Activated gamma-delta T cell (primary cell): ENCODE results near the gene ALKBH3.

ENCODE experiments used
- DNase-seq: peaks from one replicate; lab custom pipeline; 2025; lab: John Stamatoyannopoulos, UW

ALKBH3 gene

GRCh38 chr11:43894546-43894945, 13.9 kb downstream of the ALKBH3 start:
- no peak for DNase-seq

- DNase-seq: no peak
Measured at GRCh38 chr11:43895601-43896000, 15.0 kb downstream of the ALKBH3 start.

DNA sequence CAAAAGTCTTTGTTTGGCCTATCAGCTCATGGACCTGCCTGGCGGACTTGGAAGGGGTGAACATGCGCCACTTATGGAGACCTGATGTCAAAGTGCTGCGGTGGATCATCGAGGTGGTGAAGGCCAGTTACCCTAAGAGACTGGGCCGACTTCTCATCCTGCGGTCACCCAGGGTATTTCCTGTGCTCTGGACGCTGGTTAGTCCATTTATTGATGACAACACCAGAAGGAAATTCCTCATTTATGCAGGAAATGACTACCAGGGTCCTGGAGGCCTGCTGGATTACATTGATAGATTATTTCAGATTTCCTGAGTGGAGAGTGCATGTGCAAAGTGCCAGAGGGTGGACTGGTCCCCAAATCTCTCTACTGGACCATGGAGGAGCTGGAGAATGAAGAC, 17.9 kb downstream of the ALKBH3 start:
- no peak for DNase-seq

GRCh38 chr11:43899094-43899493, 18.5 kb downstream of the ALKBH3 start:
- DNase-seq: no peak

GRCh38 chr11:43901551-43901950, 20.9 kb downstream of the ALKBH3 start:
- no peak for DNase-seq

DNA sequence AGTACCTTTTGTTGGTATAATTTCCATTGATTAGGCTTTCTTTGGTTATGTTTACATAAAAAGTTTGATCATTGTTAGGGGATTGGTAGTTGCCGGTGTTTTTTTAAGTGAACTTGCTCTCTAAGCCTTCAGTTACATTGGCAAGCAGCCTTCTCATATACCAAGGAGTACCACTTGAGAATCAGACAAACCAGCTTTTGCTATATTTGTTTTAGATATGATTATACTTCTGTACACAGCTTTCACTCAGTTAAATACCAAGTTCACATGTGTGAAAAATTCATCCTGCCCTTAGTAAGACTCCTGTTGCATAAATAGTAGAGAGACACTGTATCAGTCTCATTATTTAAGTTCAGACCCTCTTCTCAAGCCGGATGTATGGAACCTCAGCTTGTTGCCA, 22.4 kb downstream of the ALKBH3 start:
- no peak for DNase-seq

- DNase-seq: no peak
Measured at GRCh38 chr11:43903969-43904368, 23.3 kb downstream of the ALKBH3 start.

DNA sequence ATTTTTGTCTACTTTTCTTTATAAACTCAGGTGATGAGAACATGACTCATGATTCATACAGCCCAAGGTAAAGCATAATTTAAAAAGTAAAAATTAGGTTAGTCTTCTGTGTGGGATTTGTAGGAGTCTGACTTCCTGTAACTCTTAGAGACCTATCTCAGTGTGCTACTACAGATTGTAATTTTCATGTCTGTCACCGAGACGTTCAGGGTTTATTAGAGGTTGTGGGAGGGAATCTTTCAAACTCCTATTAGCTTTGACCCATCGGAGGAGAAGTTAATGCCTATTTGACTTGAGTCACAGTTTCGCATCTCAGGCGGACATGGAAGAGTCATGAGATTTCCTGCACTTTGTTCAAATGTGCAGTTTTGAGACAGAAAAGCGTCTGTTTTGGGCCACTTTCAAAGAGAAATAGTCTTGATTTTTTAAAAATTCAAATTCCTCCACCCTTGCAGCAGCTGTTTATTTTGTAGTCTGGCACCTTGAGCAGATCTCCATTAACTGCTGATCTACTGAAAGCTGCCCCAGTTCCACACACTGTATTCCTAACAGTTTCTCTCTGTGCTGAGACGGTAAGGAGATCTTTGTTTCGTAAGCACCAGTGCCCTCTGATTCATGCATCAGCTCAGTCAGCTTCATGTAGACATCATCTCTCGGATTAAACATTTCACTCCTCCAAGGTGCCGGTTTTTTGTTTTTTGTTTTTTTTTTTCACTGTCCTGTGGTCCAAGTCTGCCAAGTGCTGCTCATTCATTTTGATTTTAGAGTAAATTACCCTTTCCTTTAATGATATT, 24.3 kb downstream of the ALKBH3 start:
- DNase-seq: no peak

DNA sequence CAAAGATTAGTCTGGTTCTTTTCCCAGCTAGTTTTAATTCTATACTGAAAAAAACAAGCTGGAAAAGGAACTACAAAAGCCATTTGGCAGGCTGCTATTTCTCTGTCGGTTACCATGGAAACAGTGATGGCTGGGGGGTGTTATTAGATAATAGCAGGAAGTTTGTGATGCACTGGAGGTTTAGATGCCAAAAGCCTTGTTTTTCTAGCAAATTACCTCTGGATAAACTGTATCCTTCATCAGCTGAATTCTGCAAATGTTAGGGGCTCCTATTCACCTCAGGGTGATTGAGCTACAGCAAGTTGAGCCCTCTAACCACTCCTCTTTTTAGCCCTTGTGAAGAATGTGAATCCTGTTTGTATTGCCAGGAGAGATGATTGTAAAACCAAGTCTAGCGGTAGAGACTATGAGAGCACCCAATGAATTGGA, 25.2 kb downstream of the ALKBH3 start:
- no peak for DNase-seq

DNA sequence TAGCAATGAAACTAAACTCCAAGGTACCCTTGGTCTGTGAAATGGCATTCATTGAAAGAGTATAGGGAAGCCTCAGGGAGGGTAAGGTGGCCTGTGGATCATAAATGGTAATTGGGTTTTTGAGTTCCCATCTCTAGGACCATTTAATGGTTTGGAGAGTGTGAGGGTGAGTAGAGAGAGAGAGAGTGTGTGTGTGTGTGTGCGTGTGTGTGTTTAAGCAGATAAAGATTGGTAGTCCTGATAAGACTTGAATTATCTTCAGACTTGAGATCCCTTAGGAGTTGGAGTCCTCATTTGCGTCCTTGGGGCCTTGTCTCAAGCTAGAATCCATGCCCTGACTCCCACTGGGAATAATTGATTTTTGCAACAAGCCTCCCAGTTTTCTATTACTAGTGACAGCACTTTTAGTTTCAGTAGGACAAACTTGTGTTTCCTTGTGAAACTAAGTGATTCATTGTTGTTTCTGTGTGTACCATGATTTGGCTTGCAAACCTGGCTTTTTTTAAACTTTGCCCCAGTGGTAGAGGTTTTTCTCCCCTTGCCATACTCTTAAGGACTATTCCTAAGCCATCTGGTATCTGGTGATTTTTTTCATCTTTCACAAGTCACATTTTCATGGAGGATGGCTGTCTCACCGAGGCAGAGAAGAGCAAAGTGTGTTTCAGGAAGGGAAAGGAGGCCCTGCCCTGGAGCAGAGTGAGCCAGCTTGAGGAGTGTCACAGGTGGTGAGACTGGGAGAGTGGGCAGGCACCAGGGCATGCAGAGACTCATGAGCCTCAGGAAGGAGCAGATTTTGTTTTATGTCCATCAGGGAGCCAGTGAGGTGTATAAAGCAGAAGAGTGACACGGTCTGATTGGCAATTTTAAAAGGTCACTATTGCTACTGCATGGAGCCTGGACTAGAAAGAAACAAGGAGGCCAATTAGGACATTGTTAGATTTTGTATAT, 26.7 kb downstream of the ALKBH3 start:
- no peak for DNase-seq

DNA sequence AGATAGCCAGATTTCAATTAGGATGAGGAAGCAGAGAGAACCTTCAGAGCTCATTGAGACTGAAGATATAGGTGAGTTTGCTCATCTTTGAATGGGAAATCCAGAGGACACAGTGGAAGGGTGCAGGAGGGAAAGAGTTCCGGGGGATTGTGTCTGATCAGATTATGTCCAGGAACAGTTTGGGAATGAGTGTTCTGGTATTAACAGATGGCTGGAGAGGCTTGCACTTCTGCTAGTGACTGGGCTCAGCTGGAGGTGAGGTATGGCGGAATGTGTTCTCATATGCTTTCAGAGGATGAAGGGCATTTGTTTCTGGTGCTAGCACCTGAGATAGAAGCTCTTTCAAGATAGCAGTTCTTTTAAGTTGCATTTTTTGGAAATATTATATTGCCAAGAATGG, 27.6 kb downstream of the ALKBH3 start:
- DNase-seq: no peak

DNA sequence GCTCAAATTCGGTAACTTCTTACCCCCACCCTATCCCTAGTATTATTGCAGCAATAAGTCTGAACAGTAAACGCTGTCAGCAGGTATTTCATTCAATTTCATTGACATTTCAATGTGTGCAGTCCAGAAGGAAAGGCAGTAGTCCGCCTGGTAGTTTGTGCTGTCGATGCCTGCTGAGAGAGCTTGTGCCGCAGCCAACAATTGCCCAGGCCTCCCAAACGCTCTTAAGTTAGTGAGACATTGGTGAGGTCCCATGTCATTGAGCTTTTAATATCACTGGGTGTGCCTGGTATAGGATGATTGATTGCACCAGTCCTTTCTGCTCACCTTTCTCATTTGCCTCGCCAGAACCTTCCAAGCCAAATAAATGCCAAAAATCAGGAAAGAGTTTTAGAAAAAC, 28.1 kb downstream of the ALKBH3 start:
- DNase-seq: no peak

- no peak for DNase-seq
Measured at GRCh38 chr11:43913829-43914380, 33.3 kb downstream of the ALKBH3 start.

- DNase-seq: no peak
Measured at GRCh38 chr11:43914466-43914865, 33.8 kb downstream of the ALKBH3 start.

DNA sequence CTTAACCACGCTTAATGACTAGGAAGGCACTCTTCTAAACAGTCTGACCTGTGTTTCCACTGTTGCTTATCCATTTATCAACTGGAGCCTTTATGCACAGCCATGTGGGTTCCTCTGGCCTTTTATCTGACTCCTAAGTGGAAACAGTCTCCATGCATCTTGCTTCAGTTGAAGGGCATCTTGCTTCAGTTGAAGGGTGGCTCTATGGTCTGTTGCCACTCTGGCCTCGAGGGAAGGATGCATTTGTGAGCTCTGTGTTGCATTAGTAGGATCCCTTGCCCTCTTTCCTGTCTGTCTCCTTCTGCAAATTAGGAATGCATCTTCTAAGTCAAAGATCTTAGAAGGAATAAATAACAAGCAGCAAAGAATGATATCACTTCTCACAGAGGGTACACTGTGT, 36.0 kb downstream of the ALKBH3 start:
- no peak for DNase-seq

DNA sequence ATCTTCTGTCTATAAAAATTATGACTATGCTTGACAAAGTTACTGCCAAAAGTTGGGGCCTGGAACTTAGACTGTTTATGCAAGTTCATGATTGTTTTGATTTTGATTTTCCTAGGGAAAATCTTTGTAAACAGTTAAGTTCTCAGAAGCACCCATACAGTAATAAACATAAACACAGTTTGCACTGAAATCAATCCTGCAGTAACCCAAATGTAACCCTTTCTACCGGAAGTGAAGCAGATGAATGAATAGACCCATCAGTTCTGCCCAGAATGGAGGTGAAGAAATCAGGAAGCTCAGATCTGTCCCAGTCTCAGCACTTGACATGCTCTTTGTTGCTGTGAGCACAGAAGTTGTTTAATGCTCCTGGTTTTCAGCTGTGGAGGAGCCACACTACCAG, 37.2 kb downstream of the ALKBH3 start:
- no peak for DNase-seq

GRCh38 chr11:43918662-43919061, 38.0 kb downstream of the ALKBH3 start:
- no peak for DNase-seq

DNA sequence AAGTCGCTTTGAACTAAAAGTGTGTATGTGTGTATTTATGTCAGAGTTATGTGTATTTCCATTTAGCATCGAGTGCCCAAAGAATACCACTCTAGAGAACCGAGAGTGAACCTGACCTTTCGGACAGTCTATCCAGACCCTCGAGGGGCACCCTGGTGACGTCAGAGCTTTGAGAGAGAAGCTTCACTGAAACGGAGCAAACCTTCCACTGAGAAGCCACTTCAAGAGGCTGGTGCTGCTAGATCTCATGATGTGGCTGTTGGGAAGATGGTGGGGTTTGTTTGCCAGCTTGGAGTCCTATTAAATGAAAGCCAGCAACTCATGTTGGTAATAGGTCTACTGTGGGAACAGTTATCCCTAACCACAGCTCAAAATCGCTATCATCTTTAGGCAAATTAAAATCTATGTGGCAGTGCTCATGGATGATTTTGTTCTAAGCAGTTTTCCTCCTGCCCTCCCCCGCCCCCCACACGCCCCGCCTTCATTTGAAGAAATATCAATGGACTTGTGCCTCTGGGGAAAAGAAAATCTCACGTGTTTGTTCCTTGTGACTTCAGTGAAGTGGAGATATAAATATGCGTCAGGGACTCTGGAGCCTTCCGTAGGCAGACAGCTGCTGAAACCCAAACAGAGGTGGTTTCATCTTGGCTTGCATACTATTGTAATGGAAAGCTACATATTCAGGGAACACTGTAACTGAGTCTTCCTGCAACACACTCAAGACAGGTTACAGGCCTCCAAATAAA, 39.4 kb downstream of the ALKBH3 start:
- no peak for DNase-seq

- DNase-seq: no peak
Measured at GRCh38 chr11:43920598-43921419, 40.2 kb downstream of the ALKBH3 start.

DNA sequence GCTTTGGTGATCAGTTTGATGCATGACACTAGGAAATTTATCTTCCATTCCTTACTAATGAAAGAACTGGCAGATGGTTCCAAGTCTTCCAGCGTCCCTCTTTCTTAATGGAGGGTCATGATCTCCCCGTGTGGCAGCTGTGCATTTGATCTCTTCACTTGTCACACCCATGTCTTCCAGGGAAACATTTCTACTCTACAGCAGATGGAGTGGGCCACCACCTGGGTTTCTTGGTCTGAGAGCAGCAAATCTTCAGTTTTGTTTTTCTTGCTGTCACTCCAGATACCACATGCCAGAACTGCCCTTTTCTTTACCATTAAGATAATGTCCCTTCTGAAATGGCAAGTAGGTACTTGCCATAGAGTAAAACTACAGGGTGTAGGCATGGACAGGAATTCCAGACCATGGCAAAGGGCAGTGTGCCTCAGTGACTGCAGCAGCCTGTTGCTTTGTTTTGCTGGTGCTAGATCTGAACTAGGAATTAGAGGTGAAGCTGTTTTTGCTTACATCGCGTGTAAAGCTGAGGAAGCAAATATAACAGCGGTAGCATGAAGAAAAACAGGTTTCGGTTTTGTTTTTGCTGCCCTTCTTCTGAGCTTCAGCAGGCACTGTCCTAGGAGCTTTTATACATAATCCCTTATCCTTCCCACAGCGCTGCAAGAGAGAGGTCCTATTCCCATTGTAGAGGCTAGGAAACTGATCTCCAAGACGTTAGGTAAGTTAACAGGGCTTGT, 41.1 kb downstream of the ALKBH3 start:
- no peak for DNase-seq
